ENCODE measurements around the gene SERPINB8. TPM values are rescaled to one million over a fixed set of nuclear protein-coding genes. Genes with fewer than 3 reads are reported as not detected.

Gene SERPINB8
- total and polyA plus RNA-seq, 9 of the 15 experiments (the other 6 are each of a cell fraction or from before 2014, with no cell fraction given), result 0.05 to 0.19 (median 0.09) TPM

DNA sequence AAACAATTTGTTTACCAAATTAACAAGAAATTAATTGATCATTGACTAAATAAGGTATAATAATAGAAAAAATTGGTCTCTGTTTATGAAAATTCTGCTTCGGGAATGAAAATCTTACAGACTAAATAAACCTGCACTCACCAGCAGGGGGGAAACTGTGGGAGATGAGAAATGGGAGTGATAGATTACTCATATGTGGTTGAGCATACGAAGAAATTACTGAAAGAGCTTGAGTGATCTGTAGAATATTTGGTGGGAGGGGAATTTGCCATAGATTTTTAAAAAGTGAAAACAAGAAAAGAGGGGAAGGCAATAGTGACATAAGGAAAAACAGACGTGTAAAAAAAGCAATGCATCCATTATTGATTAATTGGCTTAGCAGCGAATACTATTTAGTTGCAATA is 18.6 kb upstream of the SERPINB8 start:
- ATAC-seq (no peak), DNase-seq (ENCODE audit: extremely low read depth in 1 of 4, low spot score in 3 of 4) (no peak), FAIRE-seq (no peak)
- Histone ChIP-seq H2AFZ (ENCODE audit: low read depth, low read length) (no peak overlapping the region), H3K9ac (ENCODE audit: insufficient read depth in 1 of 2, low read depth in 2 of 2, low read length in 2 of 2) (no peak overlapping the region), H3K36me3 (ENCODE audit: control insufficient read depth, insufficient read depth, low read length) (no peaks in the 10 kb centered on the region), H3K79me2 (ENCODE audit: control insufficient read depth, insufficient read depth, low read length) (no peaks in the 10 kb centered on the region), H4K20me1 (replicated peaks; ENCODE audit: control insufficient read depth, insufficient read depth, low read length) (no peaks in the 10 kb centered on the region), H3K9me1 (ENCODE audit: control insufficient read depth, insufficient read depth, low read length) (no peaks in the 10 kb centered on the region), H3K4me3 (no peak overlapping the region), H3K27me3 (ENCODE audit: control insufficient read depth in 2 of 2, insufficient read depth in 2 of 2, low read length in 2 of 2) (no peaks in the 10 kb centered on the region), H3K4me1 (replicated peaks in 1 of 2; ENCODE audit: control insufficient read depth in 2 of 2, insufficient read depth in 2 of 2, low read length in 2 of 2) (peaks cover 0 to 7% of the 10 kb centered on the region in 2 experiments; a peak in 2 of 5 replicates), H3K9me3 (replicated peaks; ENCODE audit: control insufficient read depth, insufficient read depth, low read depth, low read length) (no peaks in the 10 kb centered on the region), H3K27ac (ENCODE audit: extremely low read depth, low read depth, low read length) (no peak overlapping the region), H3K4me2 (ENCODE audit: insufficient read depth, low read length) (no peak overlapping the region)
- TF ChIP-seq ZNF431 (CRISPR knock-in tag; IDR thresholded peaks at IDR 0.05) (no peak), TFAM (CRISPR knock-in tag; conservative IDR thresholded peaks at IDR 0.05) (no peak), ZNF23 (CRISPR knock-in tag; IDR thresholded peaks at IDR 0.05) (no peak), ETS2 (tag; IDR thresholded peaks at IDR 0.05; ENCODE audit: borderline replicate concordance, poor library complexity, severe bottlenecking) (no peak), ARID2 (IDR thresholded peaks at IDR 0.05) (no peak), SREBF2 (CRISPR knock-in tag; IDR thresholded peaks at IDR 0.05) (no peak), FOXM1 (IDR thresholded peaks at IDR 0.05; ENCODE audit: low read depth) (no peak), FOXM1 (CRISPR knock-in tag; IDR thresholded peaks at IDR 0.05; ENCODE audit: low read depth) (no peak), THRAP3 (IDR thresholded peaks at IDR 0.05; ENCODE audit: borderline replicate concordance) (no peak), SOX6 (IDR thresholded peaks at IDR 0.05) (no peak), DDX20 (tag; IDR thresholded peaks at IDR 0.05; ENCODE audit: low read depth) (no peak), POLR2A (conservative IDR thresholded peaks at IDR 0.05) (no peak), ESRRB (CRISPR knock-in tag; IDR thresholded peaks at IDR 0.05; ENCODE audit: borderline replicate concordance) (no peak), ZNF696 (CRISPR knock-in tag; conservative IDR thresholded peaks at IDR 0.05) (no peak), SRSF7 (optimal IDR thresholded peaks at IDR 0.05; ENCODE audit: low read depth, low read length) (no peak)
- TF ChIP-seq, protein P1, sequence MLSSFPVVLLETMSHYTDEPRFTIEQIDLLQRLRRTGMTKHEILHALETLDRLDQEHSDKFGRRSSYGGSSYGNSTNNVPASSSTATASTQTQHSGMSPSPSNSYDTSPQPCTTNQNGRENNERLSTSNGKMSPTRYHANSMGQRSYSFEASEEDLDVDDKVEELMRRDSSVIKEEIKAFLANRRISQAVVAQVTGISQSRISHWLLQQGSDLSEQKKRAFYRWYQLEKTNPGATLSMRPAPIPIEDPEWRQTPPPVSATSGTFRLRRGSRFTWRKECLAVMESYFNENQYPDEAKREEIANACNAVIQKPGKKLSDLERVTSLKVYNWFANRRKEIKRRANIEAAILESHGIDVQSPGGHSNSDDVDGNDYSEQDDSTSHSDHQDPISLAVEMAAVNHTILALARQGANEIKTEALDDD (IDR thresholded peaks at IDR 0.05), result no peak
- TF ChIP-seq, protein P2, sequence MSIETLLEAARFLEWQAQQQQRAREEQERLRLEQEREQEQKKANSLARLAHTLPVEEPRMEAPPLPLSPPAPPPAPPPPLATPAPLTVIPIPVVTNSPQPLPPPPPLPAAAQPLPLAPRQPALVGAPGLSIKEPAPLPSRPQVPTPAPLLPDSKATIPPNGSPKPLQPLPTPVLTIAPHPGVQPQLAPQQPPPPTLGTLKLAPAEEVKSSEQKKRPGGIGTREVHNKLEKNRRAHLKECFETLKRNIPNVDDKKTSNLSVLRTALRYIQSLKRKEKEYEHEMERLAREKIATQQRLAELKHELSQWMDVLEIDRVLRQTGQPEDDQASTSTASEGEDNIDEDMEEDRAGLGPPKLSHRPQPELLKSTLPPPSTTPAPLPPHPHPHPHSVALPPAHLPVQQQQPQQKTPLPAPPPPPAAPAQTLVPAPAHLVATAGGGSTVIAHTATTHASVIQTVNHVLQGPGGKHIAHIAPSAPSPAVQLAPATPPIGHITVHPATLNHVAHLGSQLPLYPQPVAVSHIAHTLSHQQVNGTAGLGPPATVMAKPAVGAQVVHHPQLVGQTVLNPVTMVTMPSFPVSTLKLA (conservative IDR thresholded peaks at IDR 0.05), result no peak
- CTCF ChIA-PET (ENCODE audit: low intra/inter-chr PET ratio), result no interaction called here
- WGBS (ENCODE audit: insufficient coverage, low coverage, missing lambda C conversion rate), result 7% methylated on average over 4 of the region's 4 CpGs
- no TSS peak for BruUV-seq (replicated peaks)
- in situ Hi-C loops (cut with MboI), result no loop called here
- intact Hi-C loops (cut with micrococcal nuclease), result no loop called here
- POLR2A ChIA-PET, result no interaction called here
